ENCODE measurements around the gene KRTAP22-2. TPM values are rescaled to one million over a fixed set of nuclear protein-coding genes. Genes with fewer than 3 reads are reported as not detected.

KRTAP22-2 gene
- total RNA-seq, result not detected

GRCh38 chr21:30590297-30590696 is at the start of gene KRTAP22-2:
Gene KRTAP22-2, minus strand, starts transcription at chr21:30590397.
- no peak within 1 kb of the TSS for H3K27ac Mint-ChIP-seq
- DNase-seq (ENCODE audit: low spot score) (no peak), ATAC-seq (no peak)
- no peaks in the 10 kb centered on the region for H3K27me3 Mint-ChIP-seq
- no peak within 1 kb of the TSS for H3K4me3 Mint-ChIP-seq
- no peaks in the 10 kb centered on the region for H3K9me3 Mint-ChIP-seq
- H3K36me3 Mint-ChIP-seq, result no peaks in the 10 kb centered on the region
- H3K4me1 Mint-ChIP-seq (ENCODE audit: low read depth in 2 of 2), result no peaks in the 10 kb centered on the region

GRCh38 chr21:30638686-30639085 is 48.5 kb upstream of the KRTAP22-2 start:
- no peak for ATAC-seq
- Mint-ChIP-seq H3K4me1 (ENCODE audit: low read depth in 2 of 2) (no peaks in the 10 kb centered on the region), H3K36me3 (no peaks in the 10 kb centered on the region), H3K27ac (no peak overlapping the region), H3K4me3 (no peak overlapping the region), H3K27me3 (no peaks in the 10 kb centered on the region), H3K9me3 (peaks cover 2% of the 10 kb centered on the region)
- DNase-seq (ENCODE audit: low spot score), result no peak

DNA sequence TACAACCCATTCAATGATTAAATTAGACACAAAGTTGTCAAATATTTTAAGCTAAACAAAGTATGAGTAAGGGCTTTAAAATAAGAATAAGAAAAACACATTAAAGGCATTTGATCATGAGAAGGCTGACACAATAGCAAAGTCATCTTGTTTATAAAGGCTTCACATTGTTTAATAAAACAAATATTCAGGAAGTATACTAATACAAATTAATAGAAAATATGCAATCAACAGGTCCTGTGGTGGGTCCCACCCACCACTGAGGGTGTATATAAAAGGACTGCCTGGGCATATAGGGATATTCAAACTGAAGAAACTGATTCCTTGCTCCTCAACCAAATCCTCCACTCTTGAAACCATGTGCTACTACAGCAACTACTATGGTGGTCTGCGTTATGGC is 44.7 kb upstream of the KRTAP22-2 start, which contains the start of gene KRTAP20-2:
Gene KRTAP20-2, plus strand, starts transcription at position 301 of the 400 bp plus-strand sequence. Its CDS starts 58 bp downstream, at position 359.
- H3K36me3 Mint-ChIP-seq, result no peaks in the 10 kb centered on the region
- H3K4me1 Mint-ChIP-seq (ENCODE audit: low read depth in 2 of 2), result no peaks in the 10 kb centered on the region
- H3K27me3 Mint-ChIP-seq, result no peaks in the 10 kb centered on the region
- H3K27ac Mint-ChIP-seq, result no peak within 1 kb of the TSS
- ATAC-seq (no peak), DNase-seq (ENCODE audit: low spot score) (no peak)
- no peak within 1 kb of the TSS for H3K4me3 Mint-ChIP-seq
- H3K9me3 Mint-ChIP-seq, result peaks cover 4% of the 10 kb centered on the region

DNA sequence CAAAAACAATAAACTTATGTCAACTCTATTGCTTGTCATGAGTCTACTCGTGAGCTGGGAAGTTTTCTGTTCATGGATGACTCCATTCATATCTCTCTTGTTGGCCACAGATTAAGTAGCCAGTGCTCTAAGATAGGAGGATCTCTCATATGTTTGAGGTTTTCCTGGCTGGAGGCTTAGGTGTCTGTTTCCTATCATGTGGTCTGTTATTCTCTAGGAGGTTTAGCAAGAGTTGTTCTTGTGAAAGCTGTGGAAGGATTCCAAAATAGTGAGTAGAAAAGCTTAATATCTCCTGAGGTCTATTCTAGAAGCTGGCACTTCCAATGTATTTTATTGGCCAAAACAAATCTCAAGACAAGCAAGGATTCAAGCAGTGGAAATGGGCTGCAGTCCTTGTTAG is 39.0 kb upstream of the KRTAP22-2 start:
- Mint-ChIP-seq H3K4me3 (no peak overlapping the region), H3K9me3 (peaks cover 21% of the 10 kb centered on the region), H3K27me3 (no peaks in the 10 kb centered on the region), H3K4me1 (ENCODE audit: low read depth in 2 of 2) (no peaks in the 10 kb centered on the region), H3K27ac (no peak overlapping the region), H3K36me3 (no peaks in the 10 kb centered on the region)
- no peak for DNase-seq (ENCODE audit: low spot score)
- ATAC-seq, result no peak

DNA sequence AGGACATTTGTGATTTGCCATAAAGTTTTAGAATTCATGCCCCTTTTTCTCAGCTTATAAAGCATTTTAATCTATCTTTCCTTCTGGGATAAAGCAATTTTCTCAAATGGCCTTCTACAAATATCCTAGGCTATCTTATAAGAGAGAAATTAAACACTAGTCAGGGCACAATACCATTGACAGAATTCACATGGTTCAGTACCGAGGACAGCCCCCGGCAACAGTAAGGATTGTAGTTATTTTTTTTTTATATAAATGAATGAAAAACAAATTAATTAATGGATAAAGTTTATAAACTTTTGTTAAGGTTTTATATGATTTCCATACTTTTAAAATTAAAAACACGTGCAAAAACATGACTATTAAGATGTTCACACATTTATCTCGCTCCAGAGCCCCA is 37.9 kb upstream of the KRTAP22-2 start:
- ATAC-seq (no peak), DNase-seq (ENCODE audit: low spot score) (no peak)
- Mint-ChIP-seq H3K9me3 (peaks cover 21% of the 10 kb centered on the region), H3K4me3 (no peak overlapping the region), H3K4me1 (ENCODE audit: low read depth in 2 of 2) (no peaks in the 10 kb centered on the region), H3K27ac (no peak overlapping the region), H3K36me3 (no peaks in the 10 kb centered on the region), H3K27me3 (no peaks in the 10 kb centered on the region)

DNA sequence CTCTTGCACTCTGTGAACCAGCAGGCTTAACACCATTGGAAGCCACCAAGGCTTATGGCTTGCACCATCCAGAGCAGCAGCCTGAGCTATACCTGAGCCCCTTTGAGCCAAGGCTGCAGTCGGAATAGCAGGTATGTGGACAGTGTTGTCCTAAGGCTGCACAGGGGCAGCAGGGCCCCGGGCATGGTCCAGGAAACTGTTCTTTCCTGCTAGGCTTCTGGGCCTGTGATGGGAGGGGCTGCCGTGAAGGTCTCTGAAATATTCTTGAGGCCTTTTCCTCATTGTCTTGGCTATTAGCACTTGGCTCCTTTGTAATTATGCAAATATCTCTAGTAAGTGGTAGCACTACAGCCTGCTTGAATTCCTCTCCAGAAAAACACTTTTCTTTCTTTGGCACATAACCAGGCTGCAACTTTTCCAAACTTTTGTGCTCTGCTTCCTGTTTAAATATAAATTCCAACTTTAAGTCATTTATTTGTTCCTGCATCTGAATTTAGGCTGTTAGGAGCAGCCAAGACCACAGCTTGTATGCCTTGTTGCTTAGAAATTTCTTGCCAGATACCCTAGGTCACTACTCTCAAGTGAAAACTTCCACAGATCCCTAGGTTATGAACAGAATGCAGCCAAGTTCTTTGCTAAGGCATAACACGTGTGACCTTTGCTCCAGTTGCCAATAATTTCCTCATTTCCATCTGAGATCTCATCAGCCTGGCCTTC is 35.4 kb upstream of the KRTAP22-2 start:
- no peak overlapping the region for H3K4me3 Mint-ChIP-seq
- no peak overlapping the region for H3K27ac Mint-ChIP-seq
- H3K9me3 Mint-ChIP-seq, result peaks cover 17% of the 10 kb centered on the region
- H3K36me3 Mint-ChIP-seq, result no peaks in the 10 kb centered on the region
- no peak for ATAC-seq
- H3K27me3 Mint-ChIP-seq, result no peaks in the 10 kb centered on the region
- H3K4me1 Mint-ChIP-seq (ENCODE audit: low read depth in 2 of 2), result no peaks in the 10 kb centered on the region
- no peak for DNase-seq (ENCODE audit: low spot score)

- DNase-seq (ENCODE audit: low spot score), result no peak
- H3K27me3 Mint-ChIP-seq, result no peaks in the 10 kb centered on the region
- H3K4me3 Mint-ChIP-seq, result no peak overlapping the region
- no peaks in the 10 kb centered on the region for H3K4me1 Mint-ChIP-seq (ENCODE audit: low read depth in 2 of 2)
- peaks cover 14% of the 10 kb centered on the region for H3K9me3 Mint-ChIP-seq
- H3K27ac Mint-ChIP-seq, result no peak overlapping the region
- ATAC-seq, result no peak
- H3K36me3 Mint-ChIP-seq, result no peaks in the 10 kb centered on the region
These were observed 33.2 kb upstream of the KRTAP22-2 start for GRCh38 chr21:30623362-30623761.

GRCh38 chr21:30620522-30620921 is 30.3 kb upstream of the KRTAP22-2 start, which contains the start of gene KRTAP20-4:
Gene KRTAP20-4, plus strand, starts transcription at chr21:30620627.
- DNase-seq (ENCODE audit: low spot score), result no peak
- Mint-ChIP-seq H3K27me3 (no peaks in the 10 kb centered on the region), H3K4me1 (ENCODE audit: low read depth in 2 of 2) (no peaks in the 10 kb centered on the region), H3K4me3 (no peak within 1 kb of the TSS), H3K36me3 (no peaks in the 10 kb centered on the region), H3K27ac (no peak within 1 kb of the TSS), H3K9me3 (peaks cover 6% of the 10 kb centered on the region)
- no peak for ATAC-seq

GRCh38 chr21:30620080-30620479 is 29.9 kb upstream of the KRTAP22-2 start:
- Mint-ChIP-seq H3K27me3 (no peaks in the 10 kb centered on the region), H3K27ac (no peak overlapping the region), H3K4me1 (ENCODE audit: low read depth in 2 of 2) (no peaks in the 10 kb centered on the region), H3K9me3 (peaks cover 6% of the 10 kb centered on the region), H3K36me3 (no peaks in the 10 kb centered on the region), H3K4me3 (no peak overlapping the region)
- ATAC-seq, result no peak
- DNase-seq (ENCODE audit: low spot score), result no peak

DNA sequence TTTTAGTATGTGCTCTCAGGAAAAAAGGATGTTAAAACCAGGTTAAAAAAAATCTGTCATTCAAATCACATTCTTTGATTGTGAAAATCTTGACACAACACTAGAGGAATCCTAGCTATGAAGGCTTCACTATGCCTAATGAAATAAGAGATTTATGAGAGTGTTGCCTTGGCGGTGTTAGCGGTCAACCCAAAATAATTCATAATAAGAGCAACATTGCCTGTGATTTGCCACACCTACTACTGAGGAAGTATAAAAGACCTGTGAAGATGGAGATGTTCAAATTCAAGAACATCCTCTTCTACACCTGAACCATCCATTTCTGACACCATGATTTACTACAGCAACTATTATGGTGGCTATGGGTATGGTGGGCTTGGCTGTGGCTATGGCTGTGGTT is 25.9 kb upstream of the KRTAP22-2 start, which contains the start of gene KRTAP20-1:
Gene KRTAP20-1, plus strand, starts transcription at position 301 of the 400 bp plus-strand sequence. Its CDS starts 30 bp downstream, at position 331.
- H3K9me3 Mint-ChIP-seq, result peaks cover 3% of the 10 kb centered on the region
- H3K4me1 Mint-ChIP-seq (ENCODE audit: low read depth in 2 of 2), result no peaks in the 10 kb centered on the region
- ATAC-seq (no peak), DNase-seq (ENCODE audit: low spot score) (no peak)
- no peaks in the 10 kb centered on the region for H3K36me3 Mint-ChIP-seq
- no peaks in the 10 kb centered on the region for H3K27me3 Mint-ChIP-seq
- H3K4me3 Mint-ChIP-seq, result no peak within 1 kb of the TSS
- H3K27ac Mint-ChIP-seq, result no peak within 1 kb of the TSS

DNA sequence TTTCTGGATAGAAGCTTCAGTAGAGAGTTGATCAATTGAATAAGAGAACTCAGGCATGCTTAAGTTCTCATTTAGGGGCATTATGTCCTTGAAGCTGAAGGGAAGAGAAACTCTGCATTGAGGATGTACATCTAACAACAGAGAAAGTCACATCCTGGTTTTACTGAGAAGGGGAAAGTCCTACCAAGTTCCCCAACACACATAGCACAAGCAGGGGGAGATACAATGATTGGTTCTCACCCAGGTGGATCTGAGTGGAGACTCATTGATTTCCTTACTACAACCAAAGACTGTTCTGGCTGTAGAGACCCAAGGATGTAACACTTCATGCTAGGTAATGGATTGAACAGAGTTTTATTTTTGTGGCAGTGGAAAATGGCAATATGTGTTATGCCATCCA is 25.0 kb upstream of the KRTAP22-2 start:
- Mint-ChIP-seq H3K4me3 (no peak overlapping the region), H3K36me3 (no peaks in the 10 kb centered on the region), H3K27me3 (no peaks in the 10 kb centered on the region), H3K9me3 (peaks cover 6% of the 10 kb centered on the region), H3K27ac (no peak overlapping the region), H3K4me1 (ENCODE audit: low read depth in 2 of 2) (no peaks in the 10 kb centered on the region)
- ATAC-seq (no peak), DNase-seq (ENCODE audit: low spot score) (no peak)

- H3K36me3 Mint-ChIP-seq, result no peaks in the 10 kb centered on the region
- ATAC-seq, result no peak
- no peak within 1 kb of the TSS for H3K4me3 Mint-ChIP-seq
- no peak within 1 kb of the TSS for H3K27ac Mint-ChIP-seq
- H3K4me1 Mint-ChIP-seq (ENCODE audit: low read depth in 2 of 2), result no peaks in the 10 kb centered on the region
- H3K9me3 Mint-ChIP-seq, result peaks cover 6% of the 10 kb centered on the region
- DNase-seq (ENCODE audit: low spot score), result no peak
- H3K27me3 Mint-ChIP-seq, result no peaks in the 10 kb centered on the region
These were observed 23.6 kb upstream of the KRTAP22-2 start, which contains the start of gene KRTAP6-1 for GRCh38 chr21:30613836-30614235. Gene KRTAP6-1, minus strand, starts transcription at chr21:30613930. Its CDS starts 26 bp downstream, at chr21:30613904.

DNA sequence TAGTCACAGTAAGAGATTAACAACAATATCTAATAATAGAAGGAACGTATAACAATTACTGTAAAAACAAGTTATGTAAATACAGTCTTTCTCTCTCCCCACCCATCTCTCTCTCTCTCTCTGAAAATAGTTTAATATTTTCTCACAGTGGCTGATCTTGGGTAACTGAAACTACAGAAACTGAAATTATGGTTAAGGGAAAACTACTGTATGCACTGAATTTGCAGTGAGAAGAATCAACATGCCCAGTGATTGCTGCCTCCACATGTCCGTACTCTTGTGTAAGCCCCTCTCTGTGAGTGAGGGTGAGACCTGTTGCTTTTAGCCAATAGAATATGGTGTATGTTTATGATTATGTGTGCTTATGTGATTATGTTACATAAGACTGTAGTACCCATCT is 21.9 kb upstream of the KRTAP22-2 start:
- Mint-ChIP-seq H3K9me3 (peaks cover 9% of the 10 kb centered on the region), H3K27ac (no peak overlapping the region), H3K4me1 (ENCODE audit: low read depth in 2 of 2) (no peaks in the 10 kb centered on the region), H3K36me3 (no peaks in the 10 kb centered on the region), H3K4me3 (no peak overlapping the region), H3K27me3 (no peaks in the 10 kb centered on the region)
- DNase-seq (ENCODE audit: low spot score), result no peak
- ATAC-seq, result no peak

DNA sequence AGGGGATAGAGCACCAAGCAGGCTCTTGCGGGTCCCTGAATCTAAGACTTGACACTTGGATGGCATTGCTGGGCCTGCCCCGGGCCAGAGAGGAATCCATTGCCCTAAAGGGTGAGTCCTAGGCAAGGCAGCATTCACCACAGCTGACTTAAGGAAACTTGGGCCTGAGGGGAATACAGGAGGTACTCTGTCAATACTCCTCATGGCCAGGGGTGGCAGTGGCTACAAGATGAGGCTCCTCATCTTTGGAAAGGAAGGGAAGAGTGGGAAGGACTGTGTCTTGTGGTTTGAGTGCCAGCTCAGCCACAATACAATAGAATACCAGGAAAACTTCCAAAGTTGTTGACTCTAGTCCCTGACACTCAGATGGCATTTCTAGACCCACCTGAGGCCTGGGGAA is 15.8 kb upstream of the KRTAP22-2 start:
- peaks cover 7% of the 10 kb centered on the region for H3K36me3 Mint-ChIP-seq
- peaks cover 19% of the 10 kb centered on the region for H3K9me3 Mint-ChIP-seq
- no peaks in the 10 kb centered on the region for H3K4me1 Mint-ChIP-seq (ENCODE audit: low read depth in 2 of 2)
- H3K27me3 Mint-ChIP-seq, result no peaks in the 10 kb centered on the region
- no peak overlapping the region for H3K27ac Mint-ChIP-seq
- ATAC-seq (no peak), DNase-seq (ENCODE audit: low spot score) (no peak)
- no peak overlapping the region for H3K4me3 Mint-ChIP-seq

GRCh38 chr21:30600787-30601186 is 10.6 kb upstream of the KRTAP22-2 start, which contains the start of gene KRTAP22-1:
Gene KRTAP22-1, plus strand, starts transcription at chr21:30601087.
- no peak for ATAC-seq
- Mint-ChIP-seq H3K27me3 (no peaks in the 10 kb centered on the region), H3K9me3 (peaks cover 10% of the 10 kb centered on the region), H3K36me3 (peaks cover 7% of the 10 kb centered on the region), H3K4me3 (no peak within 1 kb of the TSS), H3K27ac (no peak within 1 kb of the TSS), H3K4me1 (ENCODE audit: low read depth in 2 of 2) (no peaks in the 10 kb centered on the region)
- no peak for DNase-seq (ENCODE audit: low spot score)
